Stimulated activated CD8-positive, alpha-beta memory T cell treated with anti-CD3 and anti-CD28 coated beads, Interleukin-4, amount 100 ng/mL, for 4 hours (primary cell): ENCODE measurements around the gene TMEM63C.
"Not testable (repeated sequence)": the region's sequence is repeated elsewhere in the genome, so short reads cannot be mapped to it uniquely, and the experiment has no call there.

Experiments
- DNase-seq, 2 donors: peaks; one replicate each; pipeline ENCODE4 v3.0.0-alpha.2; 2020; ENCODE audit warnings: low read depth in 2 of 2, low spot score in 1 of 2

TMEM63C gene

DNA sequence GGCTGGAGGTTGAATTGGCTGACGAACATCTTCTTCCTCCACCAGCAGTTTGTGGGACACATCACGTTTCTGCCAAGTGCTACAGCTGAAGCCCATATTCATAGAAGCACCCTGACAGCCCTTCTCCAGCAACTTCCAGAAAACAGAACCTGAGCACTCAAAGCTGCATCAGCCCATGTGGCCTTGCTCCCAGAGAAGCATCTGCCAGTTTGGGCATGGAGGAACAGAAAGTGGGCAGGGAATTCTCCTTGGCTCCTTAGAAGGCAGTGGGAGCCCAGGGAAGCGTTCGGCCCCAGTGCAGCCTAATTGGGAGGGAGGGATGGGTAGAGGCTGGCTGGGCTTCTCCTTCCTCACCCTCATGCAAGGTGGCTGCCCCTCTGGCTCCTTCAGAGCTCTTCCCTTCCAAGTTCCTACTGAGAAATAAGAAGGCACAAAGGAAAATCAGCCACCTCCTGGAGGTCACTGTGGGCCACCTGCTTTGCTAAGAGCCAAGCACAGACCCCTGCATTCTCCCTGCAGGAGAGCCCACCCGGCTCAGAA, 93.5 kb downstream of the TMEM63C start:
- no peak for DNase-seq

- DNase-seq: no peak
Observed at GRCh38 chr14:77275601-77276017, 94.0 kb downstream of the TMEM63C start.

GRCh38 chr14:77276295-77276935, 94.8 kb downstream of the TMEM63C start:
- DNase-seq: no peak

- DNase-seq: no peak
Observed at GRCh38 chr14:77276959-77277358, 95.4 kb downstream of the TMEM63C start.

DNA sequence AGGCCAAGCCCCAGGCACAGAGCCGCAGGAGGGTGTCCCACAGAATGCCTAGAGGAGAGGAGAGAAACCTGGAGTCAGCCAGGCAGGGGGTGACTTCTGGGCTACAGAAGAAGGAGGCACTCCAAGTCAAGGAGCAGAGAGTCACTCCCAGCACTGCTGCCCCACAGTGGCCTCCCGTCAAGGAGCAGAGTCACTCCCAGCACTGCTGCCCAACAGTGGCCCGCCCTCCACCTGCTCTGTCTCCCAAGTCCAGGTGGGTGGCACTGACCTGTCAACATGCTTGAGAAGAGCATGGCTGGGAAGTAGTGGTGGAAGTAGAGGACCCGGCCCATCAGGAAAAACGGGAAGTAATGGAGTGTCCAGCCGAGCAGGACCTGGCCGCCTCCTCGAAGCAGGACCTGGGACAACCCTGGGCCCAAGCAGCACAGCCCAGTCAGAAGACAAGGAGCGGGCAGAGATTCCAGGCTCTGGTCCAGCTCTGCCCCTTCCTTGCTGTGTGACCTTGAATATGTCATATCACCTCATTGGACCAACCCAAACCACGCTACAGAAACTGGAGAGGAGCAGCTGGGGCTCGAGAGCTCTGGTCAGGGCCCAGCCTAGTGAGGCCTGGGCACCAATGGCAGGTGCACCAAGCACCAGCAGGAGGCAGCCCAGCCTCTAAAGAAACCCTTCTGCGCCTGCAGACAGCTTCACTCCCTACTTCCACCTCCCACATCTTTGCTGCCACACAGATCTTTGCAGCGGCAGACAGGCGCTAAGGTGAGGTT, 97.0 kb downstream of the TMEM63C start:
- DNase-seq: no peak

- DNase-seq: no peak
Observed at GRCh38 chr14:77279719-77280118, 98.1 kb downstream of the TMEM63C start.

- not testable (repeated sequence) for DNase-seq
Observed at GRCh38 chr14:77280921-77281320, 99.3 kb downstream of the TMEM63C start.

GRCh38 chr14:77281852-77282410, 100.3 kb downstream of the TMEM63C start:
- DNase-seq: no peak

DNA sequence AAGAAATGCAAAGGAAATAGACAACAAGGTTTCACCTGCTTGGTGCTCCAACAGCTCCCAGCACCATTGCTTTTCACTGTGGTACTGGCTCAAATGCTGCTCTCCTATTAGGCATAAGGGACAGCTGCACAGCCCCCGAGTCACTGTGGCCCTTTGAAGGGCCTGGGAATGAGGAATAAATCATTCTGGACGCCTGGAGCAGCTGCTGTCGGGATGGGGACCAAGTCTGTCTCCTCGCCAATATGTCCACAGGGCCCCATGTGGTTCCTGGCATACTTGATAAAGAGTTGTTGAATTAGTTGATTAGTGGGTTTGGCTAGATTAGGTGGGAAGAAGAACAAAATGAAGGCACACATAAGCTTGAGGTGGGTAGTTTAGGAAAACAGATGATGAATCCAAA, 102.5 kb downstream of the TMEM63C start:
- DNase-seq: no peak

DNA sequence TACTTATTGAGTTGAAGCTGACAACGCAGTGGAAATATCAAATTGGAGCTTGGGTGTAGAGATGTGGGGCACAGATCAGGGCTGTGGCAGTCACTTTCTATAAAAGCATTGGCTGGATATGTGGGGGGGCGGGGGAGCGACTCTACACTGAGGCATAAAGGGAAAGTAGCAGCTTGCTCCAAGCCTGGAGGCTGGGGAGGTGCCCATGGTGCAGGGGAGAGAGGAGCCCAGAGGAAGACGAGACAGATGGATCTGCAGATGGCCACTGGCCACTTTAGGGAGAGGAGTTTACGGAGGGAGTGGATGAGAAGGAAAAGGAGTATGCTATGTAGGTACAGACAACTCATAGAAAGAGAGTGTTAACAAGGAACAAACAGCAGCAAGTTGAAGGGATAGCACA, 102.9 kb downstream of the TMEM63C start:
- no peak for DNase-seq

GRCh38 chr14:77286576-77286975, 105.0 kb downstream of the TMEM63C start:
- no peak for DNase-seq

GRCh38 chr14:77290705-77291104, 109.1 kb downstream of the TMEM63C start:
- DNase-seq: no peak

- no peak for DNase-seq
Observed at GRCh38 chr14:77296155-77296554, 114.6 kb downstream of the TMEM63C start.

DNA sequence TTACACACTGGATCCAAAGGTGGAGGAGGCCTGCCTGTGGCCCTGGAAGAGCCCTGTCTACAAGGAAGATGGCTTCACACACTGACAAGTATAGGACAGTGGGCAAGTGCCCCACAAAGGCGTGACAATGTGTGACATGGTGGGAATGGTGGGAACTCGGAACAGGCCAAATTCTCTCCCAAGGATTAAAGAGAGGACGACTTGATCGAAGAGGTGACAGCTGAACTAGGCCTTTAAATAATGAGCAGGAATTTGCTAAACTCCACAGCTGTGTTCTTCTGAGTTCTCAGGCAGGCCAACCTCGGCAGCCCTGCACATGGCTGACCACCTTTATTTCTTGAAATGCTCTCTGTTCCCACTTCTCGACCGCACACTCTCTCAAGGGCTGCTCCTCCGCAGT, 115.3 kb downstream of the TMEM63C start:
- DNase-seq: no peak

DNA sequence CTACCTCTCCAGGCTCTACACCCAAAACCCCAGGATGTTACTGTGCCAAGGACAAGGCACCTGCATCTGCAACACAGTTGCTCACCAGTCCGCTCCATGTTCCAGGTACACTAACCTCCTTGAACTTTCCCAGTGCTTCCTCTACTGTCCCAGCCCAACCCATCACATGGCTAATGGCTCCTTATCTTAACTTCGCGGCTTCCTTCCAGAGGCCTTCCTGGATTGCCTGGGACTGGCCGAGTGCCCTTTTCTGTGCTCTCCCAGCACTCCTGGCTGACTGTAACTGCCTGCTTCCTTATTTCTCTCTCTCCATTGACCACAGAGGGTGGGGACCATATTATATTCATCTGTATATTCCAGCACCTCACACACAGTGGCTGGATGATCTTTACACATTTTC, 118.2 kb downstream of the TMEM63C start:
- no peak for DNase-seq

DNA sequence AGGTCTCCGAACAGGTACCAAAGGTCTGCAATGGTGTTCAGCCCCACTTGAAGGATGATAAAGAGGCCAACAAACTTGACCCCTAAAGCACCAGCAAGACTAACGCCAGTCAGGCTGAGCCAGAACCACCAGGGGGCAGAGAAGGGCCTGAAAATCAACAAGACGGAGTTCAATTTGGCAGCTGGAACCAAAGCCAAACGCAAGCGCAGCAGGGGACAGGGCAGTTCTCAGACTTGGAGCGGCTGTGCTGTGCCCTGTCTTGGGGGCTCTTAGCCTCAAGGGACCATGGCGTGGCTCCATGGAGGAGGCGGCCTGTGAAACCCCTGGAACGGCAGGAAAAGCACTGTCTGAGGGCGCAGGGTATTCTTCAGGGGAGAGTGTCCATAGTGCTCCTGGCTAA, 119.5 kb downstream of the TMEM63C start:
- peak in 1 of 2 donors; percentile 10 for DNase-seq

DNA sequence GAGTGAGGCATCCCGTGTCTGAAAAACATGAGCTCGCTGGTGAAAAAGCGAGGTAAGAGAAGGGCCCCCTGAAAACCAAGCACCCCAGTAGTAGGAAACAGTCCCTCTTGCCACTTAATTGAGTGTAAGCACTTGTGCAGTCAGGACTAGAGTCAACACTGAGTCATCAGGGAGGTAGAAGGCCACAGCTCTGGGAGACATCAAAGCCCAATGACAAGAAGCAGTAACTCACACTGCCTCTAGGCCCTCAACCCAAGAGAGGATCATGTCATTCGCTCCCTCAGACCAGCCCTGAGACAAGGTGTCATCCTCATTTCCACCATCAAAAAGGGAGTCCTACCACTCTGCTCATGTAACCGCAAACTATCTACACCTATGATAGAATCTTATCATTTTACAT, 121.3 kb downstream of the TMEM63C start:
- peak in 1 of 2 donors; percentile 4 for DNase-seq

DNA sequence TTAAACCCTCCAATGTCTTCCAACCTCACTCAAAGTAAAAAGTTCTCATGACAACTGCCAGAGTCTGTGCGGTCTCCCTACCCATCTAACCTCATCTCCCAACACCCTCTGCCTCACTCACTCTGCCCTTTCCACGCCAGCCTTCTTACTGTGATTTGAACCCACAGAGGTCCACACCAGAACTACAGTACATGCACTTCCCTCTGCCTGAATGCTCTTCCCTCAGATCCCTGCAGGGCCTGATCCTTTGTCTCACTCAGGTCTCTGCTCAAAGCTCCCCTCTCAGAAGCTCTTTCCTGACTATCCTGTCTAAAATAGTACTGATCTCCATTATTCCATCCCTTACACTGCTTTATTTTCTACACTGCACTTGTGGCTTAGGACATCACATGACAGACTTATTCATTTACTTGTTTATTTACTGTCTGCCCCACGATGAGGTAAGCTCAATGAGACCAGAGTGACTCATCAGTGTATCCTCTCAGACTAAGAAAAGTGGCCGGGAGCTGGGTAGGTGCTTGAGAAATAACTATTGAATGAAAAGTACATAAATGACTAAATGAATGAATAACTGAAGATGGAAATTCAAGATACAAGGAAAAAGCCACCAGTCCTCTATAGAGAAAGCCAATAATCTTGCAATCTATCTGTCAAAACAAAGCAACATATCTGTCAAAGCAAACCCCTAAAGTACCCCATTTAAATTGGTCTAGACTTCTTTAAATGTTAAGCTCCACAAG, 122.0 kb downstream of the TMEM63C start:
- no peak for DNase-seq

- no peak for DNase-seq
Observed at GRCh38 chr14:77305696-77306095, 124.1 kb downstream of the TMEM63C start.

- no peak for DNase-seq
Observed at GRCh38 chr14:77306416-77306815, 124.8 kb downstream of the TMEM63C start.

DNA sequence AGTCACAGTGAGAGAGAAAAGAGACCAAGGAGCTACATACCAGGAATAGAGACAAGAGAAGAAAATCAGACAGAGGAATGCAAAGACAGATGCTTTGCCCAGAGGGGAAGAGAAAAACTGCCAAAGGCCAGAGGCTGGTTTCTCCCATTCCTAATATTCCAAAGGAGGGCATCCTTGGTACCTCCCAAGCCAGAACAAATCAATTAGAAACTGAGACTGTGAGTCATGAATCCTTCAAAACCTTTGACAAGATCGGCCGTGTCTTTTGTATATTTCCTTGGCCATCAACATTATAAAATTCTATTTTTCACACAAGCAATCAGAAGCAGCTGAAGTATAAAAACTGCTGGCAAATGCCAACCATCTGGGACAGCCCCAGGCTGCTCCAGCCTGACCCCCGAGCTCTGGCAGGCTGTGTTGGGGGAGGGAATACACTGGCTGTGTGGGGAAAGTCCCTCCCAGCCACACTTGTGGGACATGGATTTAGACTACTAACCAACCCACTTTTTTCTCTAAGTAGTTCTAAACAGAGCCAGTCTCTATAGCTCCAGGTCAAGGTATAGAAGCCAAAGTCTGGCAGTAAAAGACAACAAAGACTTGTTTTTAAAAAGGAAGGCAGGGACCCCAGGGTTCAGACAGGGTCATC, 125.4 kb downstream of the TMEM63C start:
- DNase-seq: no peak
